Tibial artery (tissue), 4 donors: ENCODE data around the gene MYL3.

Source experiments
- DNase-seq, 2 donors: peaks; one replicate each; pipeline ENCODE4 v3.0.0-alpha.2; 2019
- H3K27ac ChIP-seq, 2 donors: fragments of 200-600 bp; sonication (generic) in 1 of 2; 1 replicate in 1 of 2; 2 replicates in 1 of 2; pipeline ENCODE4 v1.5.1; 2018 to 2019; ENCODE audit warnings: mild to moderate bottlenecking in 1 of 2
- H3K27me3 ChIP-seq, 2 donors: fragments of 200-600 bp; sonication (generic) in 1 of 2; one replicate each; pipeline versions ENCODE4 v1.5.1 to v1.6.0; 2016 to 2019
- H3K36me3 ChIP-seq, 3 donors: fragments of 200-600 bp; sonication (generic) in 2 of 3; one replicate each; pipeline ENCODE4 v1.5.1; 2016 to 2019; ENCODE audit warnings: mild to moderate bottlenecking in 2 of 3
- H3K4me1 ChIP-seq, 4 donors: fragments of 200-600 bp; sonication (generic) in 2 of 4; 1 replicate in 3 of 4; 2 replicates in 1 of 4; pipeline ENCODE4 v1.5.1; 2016 to 2019
- H3K4me3 ChIP-seq, 2 donors: fragments of 200-600 bp; sonication (generic) in 1 of 2; 1 replicate in 1 of 2; 2 replicates in 1 of 2; pipeline ENCODE4 v1.5.1; 2018 to 2019; ENCODE audit warnings: mild to moderate bottlenecking in 2 of 2
- H3K9me3 ChIP-seq, 3 donors: fragments of 200-600 bp; sonication (generic) in 1 of 3; one replicate each; pipeline ENCODE4 v1.5.1; 2016 to 2019
- CTCF ChIP-seq, 2 experiments: fragments of 200-600 bp in 1 of 2; fragments of 450-650 bp in 1 of 2; IDR thresholded peaks; one replicate each; pipeline ENCODE4 v1.5.1; 2017 to 2019; ENCODE audit warnings: antibody characterized with exemption in 2 of 2, mild to moderate bottlenecking in 1 of 2, moderate library complexity in 1 of 2
- intact Hi-C: fragments of 100-400 bp; cut with DNase I; formaldehyde crosslinking; loops from one replicate; pipeline ENCODE4 v1.15.0; 2023; ENCODE audit warnings: low total_unique reads

MYL3 gene

GRCh38 chr3:46831841-46832240 is 31.4 kb downstream of the MYL3 start:
- intact Hi-C loops: loop anchor here (10.0 kb wide), 1 partner anchor 117 kb away; the partner anchor contains the start of gene PRSS50
- DNase-seq: no peak
- no peaks in the 10 kb centered on the region for H3K4me1 ChIP-seq
- H3K9me3 ChIP-seq: no peaks in the 10 kb centered on the region
- H3K27me3 ChIP-seq: no peaks in the 10 kb centered on the region
- TF ChIP-seq CTCF (IDR thresholded peaks at IDR 0.05): no peak
- H3K4me3 ChIP-seq: no peak overlapping the region
- H3K27ac ChIP-seq: no peak overlapping the region
- no peaks in the 10 kb centered on the region for H3K36me3 ChIP-seq

- intact Hi-C loops: loop anchor here (10.0 kb wide), 1 partner anchor 117 kb away; the partner anchor contains the start of gene PRSS50
- no peaks in the 10 kb centered on the region for H3K9me3 ChIP-seq
- no peaks in the 10 kb centered on the region for H3K4me1 ChIP-seq
- H3K36me3 ChIP-seq: no peaks in the 10 kb centered on the region
- DNase-seq: no peak
- H3K4me3 ChIP-seq: no peak overlapping the region
- TF ChIP-seq CTCF (IDR thresholded peaks at IDR 0.05): no peak
- H3K27ac ChIP-seq: no peak overlapping the region
- H3K27me3 ChIP-seq: no peaks in the 10 kb centered on the region
These were observed 31.9 kb downstream of the MYL3 start for GRCh38 chr3:46831316-46831715.

- DNase-seq: no peak
- H3K36me3 ChIP-seq: no peaks in the 10 kb centered on the region
- no peaks in the 10 kb centered on the region for H3K27me3 ChIP-seq
- no peak for TF ChIP-seq CTCF (IDR thresholded peaks at IDR 0.05)
- no peaks in the 10 kb centered on the region for H3K4me1 ChIP-seq
- no peaks in the 10 kb centered on the region for H3K9me3 ChIP-seq
- no peak overlapping the region for H3K4me3 ChIP-seq
- intact Hi-C loops: loop anchor here (10.0 kb wide), 1 partner anchor 116 kb away; the partner anchor contains the start of gene PRSS50
- H3K27ac ChIP-seq: no peak overlapping the region
These were observed 32.4 kb downstream of the MYL3 start for GRCh38 chr3:46830801-46831200.

GRCh38 chr3:46829699-46830208 is 33.5 kb downstream of the MYL3 start:
- Histone ChIP-seq H3K27ac (no peak overlapping the region), H3K36me3 (no peaks in the 10 kb centered on the region), H3K4me1 (no peaks in the 10 kb centered on the region), H3K9me3 (no peaks in the 10 kb centered on the region), H3K4me3 (no peak overlapping the region), H3K27me3 (no peaks in the 10 kb centered on the region)
- intact Hi-C loops: loop anchor here (10.0 kb wide), 1 partner anchor 115 kb away; the partner anchor contains the start of gene PRSS50
- TF ChIP-seq CTCF (IDR thresholded peaks at IDR 0.05): no peak
- DNase-seq: no peak

GRCh38 chr3:46825450-46825849 is 37.8 kb downstream of the MYL3 start:
- Histone ChIP-seq H3K27ac (no peak overlapping the region), H3K36me3 (no peaks in the 10 kb centered on the region), H3K4me3 (no peak overlapping the region), H3K9me3 (no peaks in the 10 kb centered on the region), H3K27me3 (no peaks in the 10 kb centered on the region), H3K4me1 (no peaks in the 10 kb centered on the region)
- intact Hi-C loops: no loop called here
- no peak for DNase-seq
- no peak for TF ChIP-seq CTCF (IDR thresholded peaks at IDR 0.05)
